Measurements from ENCODE around the gene C1orf56. TPM values are rescaled to one million over a fixed set of nuclear protein-coding genes. Genes with fewer than 3 reads are reported as not detected.

C1orf56 gene
- total and polyA plus RNA-seq, 2 of the 13 experiments (the other 11 are each of a cell fraction or from before 2014, with no cell fraction given), result 1.5 to 3.2 TPM

GRCh38 chr1:151008244-151009205 is 39.0 kb upstream of the C1orf56 start, which contains the start of gene PRUNE1 (continued):
- TF ChIP-seq HMGXB4 (CRISPR knock-in tag; IDR thresholded peaks at IDR 0.05; ENCODE audit: borderline replicate concordance in 1 of 2, low read depth in 1 of 2) (peak; percentile 32 to 77; a peak in 3 of 4 replicates), ZNF407 (CRISPR knock-in tag; IDR thresholded peaks at IDR 0.05; ENCODE audit: not compliant biosample characterization) (peak; percentile 56), ZNF224 (CRISPR knock-in tag; IDR thresholded peaks at IDR 0.05) (0 out of 2 replicates have a peak, but pooled peaks have one; percentile 64), ZNF264 (CRISPR knock-in tag; IDR thresholded peaks at IDR 0.05) (0 out of 2 replicates have a peak, but pooled peaks have one; percentile 17), ZNF614 (CRISPR knock-in tag; IDR thresholded peaks at IDR 0.05; ENCODE audit: borderline replicate concordance) (no peak), IRF1 (CRISPR knock-in tag; IDR thresholded peaks at IDR 0.05; ENCODE audit: low read depth) (no peak), MEIS1 (CRISPR knock-in tag; IDR thresholded peaks at IDR 0.05; ENCODE audit: borderline replicate concordance) (no peak), FUBP1 (CRISPR knock-in tag; IDR thresholded peaks at IDR 0.05; ENCODE audit: borderline replicate concordance) (no peak), ZNF777 (CRISPR knock-in tag; IDR thresholded peaks at IDR 0.05) (peak; percentile 69; the same call in 1 of the 2 replicates), ZNF547 (CRISPR knock-in tag; IDR thresholded peaks at IDR 0.05) (0 out of 2 replicates have a peak, but pooled peaks have one; percentile 46), ZSCAN21 (CRISPR knock-in tag; IDR thresholded peaks at IDR 0.05; ENCODE audit: borderline replicate concordance) (peak; percentile 65), ZNF550 (CRISPR knock-in tag; IDR thresholded peaks at IDR 0.05; ENCODE audit: borderline replicate concordance) (no peak), ZNF556 (CRISPR knock-in tag; IDR thresholded peaks at IDR 0.05; ENCODE audit: borderline replicate concordance) (peak; percentile 41; the same call in 1 of the 2 replicates)
